Chondrocyte (in vitro differentiated cells): ENCODE measurements around the gene KLHDC8B. TPM values are rescaled to one million over a fixed set of nuclear protein-coding genes. Genes with fewer than 3 reads are reported as not detected.
"Not testable (repeated sequence)": the region's sequence is repeated elsewhere in the genome, so short reads cannot be mapped to it uniquely, and the experiment has no call there.

Experiments
- DNase-seq: peaks from one replicate; pipeline ENCODE4 v3.0.0; 2021; ENCODE audit warnings: mixed read lengths, low spot score
- H3K27ac Mint-ChIP-seq: one replicate; pipeline ENCODE4 v1.8.0; 2021; ENCODE audit warnings: mild to moderate bottlenecking, moderate library complexity, mixed read lengths; ENCODE audit not compliant: unreplicated experiment
- H3K27me3 Mint-ChIP-seq: 2 replicates; pipeline ENCODE4 v1.8.0; 2021; ENCODE audit warnings: low read depth, mixed read lengths
- H3K36me3 Mint-ChIP-seq: 2 replicates; pipeline ENCODE4 v1.8.0; 2021; ENCODE audit warnings: low read depth, mixed read lengths
- H3K4me1 Mint-ChIP-seq: 2 replicates; pipeline ENCODE4 v1.8.0; 2021; ENCODE audit warnings: low read depth, mild to moderate bottlenecking, mixed read lengths
- H3K4me3 Mint-ChIP-seq: one replicate; pipeline ENCODE4 v1.8.0; 2021; ENCODE audit warnings: mild to moderate bottlenecking, moderate library complexity, mixed read lengths; ENCODE audit not compliant: unreplicated experiment
- H3K9me3 Mint-ChIP-seq: 2 replicates; pipeline ENCODE4 v1.8.0; 2021; ENCODE audit warnings: low read depth, mixed read lengths
- CTCF ChIP-seq: fragments of 200-600 bp; sonication (generic); IDR thresholded peaks from 2 replicates; pipeline ENCODE4 v1.5.0; 2021; ENCODE audit warnings: antibody characterized with exemption, mild to moderate bottlenecking, moderate library complexity
- total RNA-seq: library from RNA; stranded (reverse); gene quantifications from 3 replicates; pipeline ENCODE4 v1.2.1, GENCODE V29; 2021

Gene KLHDC8B
- total RNA-seq, 1 donor from 2014 or later: 35.1 TPM

- Mint-ChIP-seq H3K9me3 (no peaks in the 10 kb centered on the region), H3K36me3 (no peaks in the 10 kb centered on the region), H3K4me3 (no peak overlapping the region), H3K4me1 (no peaks in the 10 kb centered on the region), H3K27ac (no peak overlapping the region), H3K27me3 (peaks cover 2% of the 10 kb centered on the region)
- no peak for TF ChIP-seq CTCF
- DNase-seq: no peak
Observed at GRCh38 chr3:49199239-49199899, 28.0 kb downstream of the KLHDC8B start.

- no peaks in the 10 kb centered on the region for H3K9me3 Mint-ChIP-seq
- H3K27ac Mint-ChIP-seq: no peak overlapping the region
- no peaks in the 10 kb centered on the region for H3K4me1 Mint-ChIP-seq
- no peaks in the 10 kb centered on the region for H3K36me3 Mint-ChIP-seq
- H3K4me3 Mint-ChIP-seq: no peak overlapping the region
- no peak for TF ChIP-seq CTCF
- peaks cover 5% of the 10 kb centered on the region for H3K27me3 Mint-ChIP-seq
- DNase-seq: no peak
Observed at GRCh38 chr3:49199900-49200281, 28.5 kb downstream of the KLHDC8B start.

GRCh38 chr3:49213541-49213943, 42.1 kb downstream of the KLHDC8B start:
- TF ChIP-seq CTCF: no peak
- Mint-ChIP-seq H3K4me1 (peaks cover 4% of the 10 kb centered on the region), H3K36me3 (peaks cover 2% of the 10 kb centered on the region), H3K27me3 (no peaks in the 10 kb centered on the region), H3K9me3 (peaks cover 9% of the 10 kb centered on the region), H3K27ac (no peak overlapping the region), H3K4me3 (no peak overlapping the region)
- DNase-seq: peak; percentile 88

- no peak overlapping the region for H3K27ac Mint-ChIP-seq
- H3K4me3 Mint-ChIP-seq: no peak overlapping the region
- peaks cover 2% of the 10 kb centered on the region for H3K36me3 Mint-ChIP-seq
- no peak for DNase-seq
- H3K27me3 Mint-ChIP-seq: no peaks in the 10 kb centered on the region
- H3K9me3 Mint-ChIP-seq: peaks cover 9% of the 10 kb centered on the region
- no peak for TF ChIP-seq CTCF
- H3K4me1 Mint-ChIP-seq: peaks cover 7% of the 10 kb centered on the region
Observed at GRCh38 chr3:49213998-49214397, 42.6 kb downstream of the KLHDC8B start.

GRCh38 chr3:49216687-49217086, 45.3 kb downstream of the KLHDC8B start:
- DNase-seq, H3K36me3 Mint-ChIP-seq, H3K4me1 Mint-ChIP-seq, H3K27me3 Mint-ChIP-seq, H3K27ac Mint-ChIP-seq, H3K9me3 Mint-ChIP-seq, H3K4me3 Mint-ChIP-seq: not testable (repeated sequence)

- H3K27ac Mint-ChIP-seq, H3K4me1 Mint-ChIP-seq, H3K4me3 Mint-ChIP-seq, H3K27me3 Mint-ChIP-seq, DNase-seq, H3K36me3 Mint-ChIP-seq, H3K9me3 Mint-ChIP-seq: not testable (repeated sequence)
Observed at GRCh38 chr3:49217108-49217507, 45.7 kb downstream of the KLHDC8B start.
